Heart left ventricle (tissue), 16 donors: ENCODE results near the gene PIGB. TPM values are rescaled to one million over a fixed set of nuclear protein-coding genes. Genes with fewer than 3 reads are reported as not detected.
"Not testable (repeated sequence)": the region's sequence is repeated elsewhere in the genome, so short reads cannot be mapped to it uniquely, and the experiment has no call there.

Experiments used
- ATAC-seq, 4 donors: fragments of 200-7000 bp; cut with Tn5 transposase; one replicate each; pipeline ENCODE4 v1.9.1; 2020 to 2022; ENCODE audit warnings: moderate library complexity in 4 of 4, mild to moderate bottlenecking in 3 of 4, moderate number of reproducible peaks in 1 of 4
- DNase-seq, 5 donors: peaks; one replicate each; pipeline ENCODE4 v3.0.0-alpha.2; 2020
- H3K27ac ChIP-seq, 12 donors: fragments of 200-600 bp; sonication (generic) in 4 of 12; one replicate each; pipeline versions ENCODE4 v1.5.0 to v1.8.0; 2016 to 2022; ENCODE audit warnings: mild to moderate bottlenecking in 2 of 12
- H3K27me3 ChIP-seq, 9 donors: fragments of 200-600 bp; sonication (generic) in 2 of 9; one replicate each; pipeline versions ENCODE4 v1.5.1 to v1.8.0; 2016 to 2022; ENCODE audit warnings: mild to moderate bottlenecking in 3 of 9
- H3K36me3 ChIP-seq, 9 donors: fragments of 200-600 bp; sonication (generic) in 2 of 9; one replicate each; pipeline versions ENCODE4 v1.5.0 to v1.8.0; 2018 to 2022; ENCODE audit warnings: mild to moderate bottlenecking in 2 of 9
- H3K4me1 ChIP-seq, 12 donors: fragments of 200-600 bp; sonication (generic) in 4 of 12; one replicate each; pipeline versions ENCODE4 v1.5.0 to v1.8.0; 2016 to 2022; ENCODE audit warnings: mild to moderate bottlenecking in 3 of 12
- H3K4me3 ChIP-seq, 12 donors: fragments of 200-600 bp; sonication (generic) in 4 of 12; one replicate each; pipeline versions ENCODE4 v1.5.0 to v1.8.0; 2017 to 2022; ENCODE audit warnings: mild to moderate bottlenecking in 9 of 12, moderate library complexity in 4 of 12
- H3K9me3 ChIP-seq, 12 donors: fragments of 200-600 bp; sonication (generic) in 4 of 12; one replicate each; pipeline versions ENCODE4 v1.5.0 to v1.8.0; 2016 to 2022; ENCODE audit warnings: mild to moderate bottlenecking in 1 of 12
- POLR2A ChIP-seq, 2 donors: fragments of 450-650 bp; IDR thresholded peaks; one replicate each; pipeline ENCODE4 v1.6.1; 2017; ENCODE audit warnings: antibody characterized with exemption in 2 of 2, mild to moderate bottlenecking in 2 of 2, moderate library complexity in 2 of 2
- WGBS, 4 donors: extraction: QIAGEN DNeasy Blood & Tissue Kit in 2 of 4; methylation state at CpG; one replicate each; pipeline versions ENCODE4 v1.1.5 to v1.1.7; 2013 to 2018; 5-methylcytosine and 5-hydroxymethylcytosine counted together
- intact Hi-C, 10 donors: fragments of 100-400 bp; cut with DNase I; formaldehyde crosslinking; loops; one replicate each; pipeline versions ENCODE4 v1.11.1 to v1.14.2; 2022
- polyA plus RNA-seq, 2 donors: library from polyadenylated mRNA; stranded (reverse); fragments of 200-250 nt; gene quantifications; one replicate each; pipeline ENCODE4 v1.2.3, GENCODE V29; 2013
- total RNA-seq, 9 donors: library from RNA; depleted of rRNA in 2 of 9; stranded (reverse); fragments of >200 nt in 2 of 9; fragmentation: NEBNext Ultra II Directional in 3 of 9; extraction: Animal tissue kit (Norgen Biotek cat#: 25700) in 3 of 9; gene quantifications; one replicate each; pipeline versions ENCODE4 v1.1.0 to v1.2.4, GENCODE V29; 2016 to 2023
- TF ChIP-seq, protein P1 (sequence below), 12 donors: fragments of 200-600 bp; sonication (generic) in 4 of 12; IDR thresholded peaks; one replicate each; pipeline versions ENCODE4 v1.5.0 to v1.8.0; 2018 to 2022; ENCODE audit warnings: antibody characterized with exemption in 12 of 12, mild to moderate bottlenecking in 5 of 12
- donor health status: ischemic (EF 13 %, LVEDD 7.1; RV severe dilation, severe dysfunction).
- donor health status: healthy with polysubstance abuse.
- donor health status: DM: no; HTN: yes; CAD: no.
- donor health status: DM: no; HTN: no; CAD: no.
- donor health status: ischemic (EF 25% LVEDD 6.9; RV normal size, moderate dysfunction).
- donor health status: ischemic (EF 25% LVEDD 5.7; RV mildly dilated, moderate dysfunction).
- donor health status: healthy.
- donor health status: DM: yes; HTN: yes; CAD: no.
- donor health status: ischemic (EF 35%, LVEDD 5.7; RV mildly dilated, moderate dysfunction).
- donor health status: nonischemic (EF 11% LVEDD 7.7; RV severe dilation, severe dysfunction).
- donor health status: DM: yes; HTN: yes; CAD: no.
- donor health status: PGD.
- donor health status: ischemic (EF 29% LVEDD 5.4; RV normal size, mild dysfunction).
- donor health status: nonischemic (EF 23%, LVEDD 6.1; RV moderate dilation, normal function).

Gene PIGB
- total and polyA plus RNA-seq, 11 donors: 2.3 to 10.3 (median 3.0) TPM

DNA sequence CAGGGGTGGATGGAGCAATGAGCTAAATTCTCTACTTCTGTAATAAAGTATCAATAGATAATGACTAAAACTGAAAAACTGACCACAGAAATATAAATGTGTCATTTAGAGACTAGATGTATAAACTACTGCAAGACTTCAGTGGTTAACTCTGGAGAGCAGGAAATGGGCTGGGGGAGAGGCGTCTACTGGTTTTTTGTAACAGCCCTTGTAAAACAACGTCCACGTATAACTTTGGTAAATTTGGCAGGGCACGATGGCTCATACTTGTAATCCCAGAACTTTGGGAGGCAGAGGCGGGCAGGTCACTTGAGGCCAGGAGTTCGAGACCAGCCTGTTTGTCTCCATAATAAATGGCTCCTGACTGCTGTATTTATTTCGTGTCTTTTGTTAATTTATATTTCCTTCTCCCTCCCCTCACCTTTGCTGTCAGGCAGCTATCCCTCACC is 41.9 kb upstream of the PIGB start:
- intact Hi-C loops: no loop called here
- ATAC-seq (no peak), DNase-seq (no peak)
- Histone ChIP-seq H3K9me3 (no peaks in the 10 kb centered on the region), H3K36me3 (no peaks in the 10 kb centered on the region), H3K4me1 (peaks cover 0 to 68% (median 0%) of the 10 kb centered on the region in 12 donors), H3K4me3 (no peak overlapping the region), H3K27ac (peak overlapping the region in 1 of 12 donors; percentile 66), H3K27me3 (no peaks in the 10 kb centered on the region)
- TF ChIP-seq, protein P1, sequence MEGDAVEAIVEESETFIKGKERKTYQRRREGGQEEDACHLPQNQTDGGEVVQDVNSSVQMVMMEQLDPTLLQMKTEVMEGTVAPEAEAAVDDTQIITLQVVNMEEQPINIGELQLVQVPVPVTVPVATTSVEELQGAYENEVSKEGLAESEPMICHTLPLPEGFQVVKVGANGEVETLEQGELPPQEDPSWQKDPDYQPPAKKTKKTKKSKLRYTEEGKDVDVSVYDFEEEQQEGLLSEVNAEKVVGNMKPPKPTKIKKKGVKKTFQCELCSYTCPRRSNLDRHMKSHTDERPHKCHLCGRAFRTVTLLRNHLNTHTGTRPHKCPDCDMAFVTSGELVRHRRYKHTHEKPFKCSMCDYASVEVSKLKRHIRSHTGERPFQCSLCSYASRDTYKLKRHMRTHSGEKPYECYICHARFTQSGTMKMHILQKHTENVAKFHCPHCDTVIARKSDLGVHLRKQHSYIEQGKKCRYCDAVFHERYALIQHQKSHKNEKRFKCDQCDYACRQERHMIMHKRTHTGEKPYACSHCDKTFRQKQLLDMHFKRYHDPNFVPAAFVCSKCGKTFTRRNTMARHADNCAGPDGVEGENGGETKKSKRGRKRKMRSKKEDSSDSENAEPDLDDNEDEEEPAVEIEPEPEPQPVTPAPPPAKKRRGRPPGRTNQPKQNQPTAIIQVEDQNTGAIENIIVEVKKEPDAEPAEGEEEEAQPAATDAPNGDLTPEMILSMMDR (IDR thresholded peaks at IDR 0.05): no peak
- no peak for TF ChIP-seq POLR2A (IDR thresholded peaks at IDR 0.05)
- 58 to 66% (median 63%) methylated on average over 7 of the region's 7 CpGs for WGBS, 4 donors

DNA sequence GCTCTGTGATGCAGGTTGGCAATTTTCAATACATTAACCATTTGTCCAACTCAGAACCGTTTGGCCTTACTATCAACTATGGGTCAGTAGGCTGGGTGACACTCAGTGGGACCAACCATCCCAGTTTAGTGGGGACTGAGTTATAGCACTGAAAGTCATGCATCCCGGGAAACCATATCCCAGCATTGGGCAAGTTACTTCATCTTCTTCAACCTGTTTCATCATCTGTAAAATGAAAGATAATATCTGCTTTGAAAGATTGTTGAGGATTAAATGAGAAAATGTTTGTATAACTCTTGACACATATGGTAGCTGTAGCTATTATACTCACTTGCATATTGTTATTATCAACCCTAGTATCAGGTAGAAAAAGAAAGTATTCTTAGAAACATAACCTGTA is 41.3 kb upstream of the PIGB start:
- DNase-seq (no peak), ATAC-seq (no peak)
- H3K9me3 ChIP-seq: no peaks in the 10 kb centered on the region
- H3K4me1 ChIP-seq: peaks cover 0 to 73% (median 0%) of the 10 kb centered on the region in 12 donors
- WGBS, 4 donors: 83 to 91% (median 87%) methylated on average over 2 of the region's 2 CpGs
- no peak for TF ChIP-seq POLR2A (IDR thresholded peaks at IDR 0.05)
- TF ChIP-seq, protein P1 (IDR thresholded peaks at IDR 0.05): no peak
- H3K27me3 ChIP-seq: no peaks in the 10 kb centered on the region
- no peak overlapping the region for H3K4me3 ChIP-seq
- intact Hi-C loops: no loop called here
- H3K27ac ChIP-seq: peak overlapping the region in 1 of 12 donors; percentile 66
- H3K36me3 ChIP-seq: no peaks in the 10 kb centered on the region

- ATAC-seq (no peak), DNase-seq (no peak)
- no peaks in the 10 kb centered on the region for H3K27me3 ChIP-seq
- 94 to 97% (median 96%) methylated on average over 2 of the region's 2 CpGs for WGBS, 4 donors
- no peaks in the 10 kb centered on the region for H3K9me3 ChIP-seq
- peak overlapping the region in 1 of 12 donors; percentile 2 for H3K4me3 ChIP-seq
- peak overlapping the region in 1 of 12 donors; percentile 66 for H3K27ac ChIP-seq
- H3K36me3 ChIP-seq: no peaks in the 10 kb centered on the region
- intact Hi-C loops: no loop called here
- peaks cover 0 to 89% (median 0%) of the 10 kb centered on the region in 12 donors for H3K4me1 ChIP-seq
- TF ChIP-seq, protein P1 (IDR thresholded peaks at IDR 0.05): no peak
- no peak for TF ChIP-seq POLR2A (IDR thresholded peaks at IDR 0.05)
Measured at GRCh38 chr15:55279100-55279745, 39.8 kb upstream of the PIGB start.

DNA sequence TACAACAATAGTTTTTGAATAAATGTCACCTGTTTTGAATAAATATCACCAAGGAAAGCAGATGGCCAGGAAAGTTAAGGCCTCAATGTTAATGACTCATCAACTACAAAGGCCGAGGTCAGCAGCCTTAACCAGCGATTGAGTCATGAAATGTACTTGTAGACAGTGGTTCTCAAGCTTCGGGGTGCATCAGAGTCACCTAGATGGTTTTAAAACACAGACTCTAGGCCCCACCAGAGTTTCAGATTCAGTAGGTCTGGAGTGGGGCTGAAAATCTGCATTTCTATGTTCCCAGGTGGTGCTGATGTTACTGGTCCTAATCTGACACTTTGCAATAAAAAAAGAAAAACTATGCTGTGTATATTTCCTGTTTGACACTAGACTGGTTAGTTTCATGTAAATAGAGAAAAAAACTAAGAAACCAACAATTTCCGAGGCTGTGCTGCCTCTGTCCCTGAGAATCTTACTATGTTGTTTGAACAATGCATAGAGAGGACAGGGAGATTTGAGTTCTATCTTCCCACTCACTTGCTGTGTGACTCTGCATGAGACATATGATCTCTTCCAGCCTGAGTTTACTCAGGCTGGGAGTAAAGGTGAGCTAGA is 39.2 kb upstream of the PIGB start:
- H3K27ac ChIP-seq: peak overlapping the region in 1 of 12 donors; percentile 66
- intact Hi-C loops: loop anchor here in 1 of 10 donors (5.0 kb wide), 1 partner anchor 58 kb away; no protein-coding TSS in a partner anchor
- peak in 1 of 4 donors; percentile 34 for ATAC-seq
- H3K4me1 ChIP-seq: peaks cover 0 to 95% (median 0%) of the 10 kb centered on the region in 12 donors
- 69 to 85% (median 82%) methylated on average over 4 of the region's 4 CpGs for WGBS, 4 donors
- no peak for TF ChIP-seq POLR2A (IDR thresholded peaks at IDR 0.05)
- TF ChIP-seq, protein P1 (IDR thresholded peaks at IDR 0.05): no peak
- no peaks in the 10 kb centered on the region for H3K36me3 ChIP-seq
- H3K9me3 ChIP-seq: no peaks in the 10 kb centered on the region
- peak overlapping the region in 1 of 12 donors; percentile 2 for H3K4me3 ChIP-seq
- no peak for DNase-seq
- H3K27me3 ChIP-seq: no peaks in the 10 kb centered on the region

- not testable (repeated sequence) for H3K27me3 ChIP-seq, ATAC-seq, H3K36me3 ChIP-seq, DNase-seq, H3K9me3 ChIP-seq, H3K4me3 ChIP-seq
- WGBS, 4 donors: 82 to 96% (median 83%) methylated on average over 2 of the region's 2 CpGs
- Histone ChIP-seq H3K4me1 (peaks cover 0 to 95% (median 0%) of the 10 kb centered on the region in 12 donors), H3K27ac (peak overlapping the region in 1 of 12 donors; percentile 79)
- intact Hi-C loops: loop anchor here in 1 of 10 donors (5.0 kb wide), 1 partner anchor 58 kb away; no protein-coding TSS in a partner anchor
Measured at GRCh38 chr15:55280589-55280988, 38.4 kb upstream of the PIGB start.
